ENCODE results near the gene RGPD8.
"Not testable (repeated sequence)": the region's sequence is repeated elsewhere in the genome, so short reads cannot be mapped to it uniquely, and the experiment has no call there.

RGPD8 gene

GRCh38 chr2:112434890-112435715, 1.7 kb upstream of the RGPD8 start:
- DNase-seq = not testable (repeated sequence)

DNA sequence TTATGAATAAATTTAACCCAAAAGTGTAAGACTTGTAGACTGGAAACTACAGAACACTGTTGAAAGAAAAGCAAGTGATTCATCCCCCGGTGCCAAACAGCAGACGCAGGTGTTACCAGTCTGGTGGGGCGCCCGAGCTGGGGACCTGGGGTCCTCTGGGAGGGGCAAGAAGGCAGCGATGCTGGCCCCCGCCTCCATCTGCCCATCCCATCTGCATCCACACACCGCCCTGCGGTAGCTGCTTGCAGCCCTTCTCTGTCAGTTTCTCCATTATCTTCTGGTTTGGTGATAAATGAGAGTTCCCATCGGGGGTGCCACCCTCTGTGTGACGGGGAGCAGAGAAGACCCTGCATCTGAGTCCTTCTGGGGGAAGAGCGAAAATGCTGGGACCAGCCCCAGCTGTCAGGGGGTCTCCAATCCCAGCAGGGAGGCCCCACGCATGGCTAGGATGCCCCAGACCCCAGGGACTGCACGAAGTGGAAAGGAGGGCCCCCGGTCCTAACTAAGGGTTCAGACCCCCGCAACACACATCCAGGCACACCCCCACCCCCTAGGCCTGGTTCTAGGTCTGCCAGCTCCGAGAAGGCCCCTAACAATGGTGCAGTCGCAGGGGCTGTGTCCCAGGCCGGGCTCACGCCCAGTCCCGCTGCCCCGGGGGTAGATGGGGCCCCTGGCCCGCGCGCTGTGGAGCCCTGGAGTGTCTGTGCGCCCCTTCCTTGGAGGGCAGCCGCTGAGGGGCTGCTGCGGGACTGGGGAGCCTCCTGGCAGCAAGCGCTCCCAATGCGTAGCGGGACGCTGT, 686 bp upstream of the RGPD8 start:
- no peak for DNase-seq

GRCh38 chr2:112432735-112433479, 538 bp downstream of the RGPD8 start:
- DNase-seq = peak; percentile 11

- DNase-seq = not testable (repeated sequence)
These were observed 1.1 kb downstream of the RGPD8 start for GRCh38 chr2:112432390-112432734.

DNA sequence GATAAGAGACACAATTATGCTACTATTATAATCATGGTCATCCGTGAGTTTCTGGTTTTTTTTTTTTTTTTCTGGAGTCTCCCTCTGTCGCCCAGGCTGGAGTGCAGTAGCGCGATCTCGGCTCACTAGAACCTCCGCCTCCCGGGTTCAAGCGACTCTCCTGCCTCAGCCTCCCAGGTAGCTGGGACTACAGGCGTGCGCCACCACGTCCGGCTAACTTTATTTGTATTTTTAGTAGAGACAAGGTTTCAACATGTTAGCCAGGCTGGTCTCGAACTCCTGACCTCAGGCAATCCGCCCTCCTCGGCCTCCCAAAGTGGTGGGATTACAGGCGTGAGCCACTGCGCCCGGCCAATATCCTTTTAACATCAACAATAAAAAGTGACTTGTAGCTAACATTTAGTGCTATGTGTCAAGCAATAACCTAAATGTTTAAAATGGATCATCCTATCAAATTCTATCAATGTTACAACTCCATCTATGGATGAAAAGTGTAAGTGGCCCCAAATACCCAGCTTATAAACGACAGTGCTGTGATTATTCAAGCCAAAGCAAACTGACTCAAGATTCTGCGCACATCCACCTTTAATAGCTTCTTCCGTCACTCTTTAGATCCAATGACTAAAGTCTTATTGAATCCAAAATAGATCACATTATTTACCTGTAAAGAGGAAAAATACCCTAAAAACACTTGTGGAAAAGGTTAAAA, 1.7 kb downstream of the RGPD8 start:
- DNase-seq = not testable (repeated sequence)

DNA sequence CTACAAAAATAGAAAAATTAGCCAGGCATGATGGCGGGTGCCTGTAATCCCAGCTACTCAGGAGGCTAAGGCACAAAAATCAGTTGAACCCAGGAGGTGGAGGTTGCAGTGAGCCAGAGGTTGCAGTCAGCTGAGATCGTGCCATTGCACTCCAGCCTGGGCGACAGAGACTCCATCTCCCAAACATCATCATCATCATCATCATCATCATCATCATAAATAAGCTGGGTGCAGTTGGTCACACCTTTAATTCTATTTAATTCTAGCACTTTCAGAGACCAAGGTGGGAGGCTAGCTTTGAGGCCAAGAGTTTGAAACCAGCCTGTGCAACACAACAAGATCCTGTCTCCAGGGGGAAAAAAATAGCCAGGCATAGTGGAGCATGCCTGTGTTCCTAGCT, 8.9 kb downstream of the RGPD8 start:
- not testable (repeated sequence) for DNase-seq

DNA sequence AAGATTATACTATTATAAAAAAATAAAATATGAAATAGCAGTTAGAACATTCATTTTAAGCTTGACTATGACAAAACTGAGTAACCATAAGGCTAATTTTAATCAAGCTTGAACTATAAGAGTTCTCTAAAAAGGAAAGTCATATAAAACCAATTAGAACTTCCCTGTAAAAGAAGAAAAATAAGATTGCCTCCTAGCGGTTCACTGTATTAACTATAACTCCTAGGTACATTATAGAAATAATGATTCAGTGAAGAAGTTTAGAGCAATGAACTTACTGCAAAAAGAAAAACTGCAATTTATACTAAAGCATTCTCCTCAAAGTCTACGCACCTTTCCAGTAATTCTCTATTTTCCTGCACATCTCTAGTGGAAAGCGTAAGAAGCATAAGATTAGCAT, 16.6 kb downstream of the RGPD8 start:
- DNase-seq = not testable (repeated sequence)

GRCh38 chr2:112360055-112360454, 73.4 kb downstream of the RGPD8 start:
- DNase-seq = not testable (repeated sequence)

DNA sequence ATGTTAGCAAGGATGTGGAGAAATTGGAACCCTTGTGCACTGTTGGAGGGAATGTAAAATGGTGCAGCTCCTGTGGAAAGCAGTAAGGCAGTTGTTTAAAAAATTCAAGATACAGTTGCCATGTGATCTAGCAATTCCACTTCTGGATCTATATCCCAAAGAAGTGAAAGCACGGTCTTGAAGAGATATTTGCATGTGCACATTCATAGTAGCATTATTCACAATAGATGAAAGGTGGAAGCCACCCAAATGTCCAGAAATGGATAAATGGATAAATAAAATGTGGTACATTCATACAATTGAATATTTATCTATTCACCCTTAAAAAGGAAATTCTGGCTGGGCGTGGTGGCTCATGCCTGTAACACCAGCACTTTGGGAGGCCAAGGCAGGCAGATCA, 79.1 kb downstream of the RGPD8 start:
- DNase-seq = not testable (repeated sequence)

- not testable (repeated sequence) for DNase-seq
These were observed 80.4 kb downstream of the RGPD8 start for GRCh38 chr2:112352809-112353603.

DNA sequence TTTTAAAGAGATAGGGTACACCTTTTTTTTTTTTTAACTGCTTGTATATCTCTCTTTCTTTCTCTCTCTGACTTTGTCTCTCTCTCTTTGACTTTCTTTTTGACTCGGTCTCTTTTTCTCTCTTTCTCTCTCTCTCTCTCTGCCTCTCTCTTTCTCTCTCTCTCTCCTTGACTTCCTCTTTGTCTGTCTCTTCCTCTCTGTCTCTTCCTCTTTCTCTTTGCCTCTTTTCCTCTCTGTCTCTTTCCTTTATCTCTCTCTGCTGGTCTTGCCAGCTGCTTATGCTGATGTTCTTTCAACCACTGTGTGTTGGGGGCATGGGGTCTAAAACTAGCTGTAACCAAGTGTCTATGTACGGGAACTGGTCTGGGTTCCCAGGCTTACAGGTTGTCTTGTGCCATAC, 81.2 kb downstream of the RGPD8 start:
- DNase-seq = not testable (repeated sequence)

GRCh38 chr2:112345030-112346027, 88.1 kb downstream of the RGPD8 start:
- no peak for DNase-seq

GRCh38 chr2:112343827-112344585, 89.4 kb downstream of the RGPD8 start:
- DNase-seq = no peak

DNA sequence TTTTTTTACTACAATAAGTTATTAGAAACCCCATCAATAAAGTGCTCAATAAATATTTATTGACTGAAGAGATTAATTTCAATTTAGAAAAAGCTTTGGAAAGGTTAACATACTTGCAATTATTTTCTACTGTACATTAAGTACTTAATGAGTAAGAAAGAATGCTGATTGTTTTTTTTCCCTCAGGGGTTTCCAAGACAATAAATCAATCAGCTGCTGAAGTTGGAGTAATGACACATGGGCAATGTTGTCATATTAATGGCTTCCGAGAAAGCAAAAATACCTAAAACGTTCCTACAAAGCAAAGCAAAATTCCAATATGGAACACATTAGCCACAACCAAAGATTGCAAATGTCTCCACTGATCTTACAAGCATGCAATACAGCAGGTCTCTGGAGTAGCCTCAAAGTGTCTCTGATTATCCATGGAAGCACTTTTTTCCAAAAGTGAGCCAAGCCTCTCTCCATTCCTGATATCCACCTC, 91.3 kb downstream of the RGPD8 start:
- no peak for DNase-seq

DNA sequence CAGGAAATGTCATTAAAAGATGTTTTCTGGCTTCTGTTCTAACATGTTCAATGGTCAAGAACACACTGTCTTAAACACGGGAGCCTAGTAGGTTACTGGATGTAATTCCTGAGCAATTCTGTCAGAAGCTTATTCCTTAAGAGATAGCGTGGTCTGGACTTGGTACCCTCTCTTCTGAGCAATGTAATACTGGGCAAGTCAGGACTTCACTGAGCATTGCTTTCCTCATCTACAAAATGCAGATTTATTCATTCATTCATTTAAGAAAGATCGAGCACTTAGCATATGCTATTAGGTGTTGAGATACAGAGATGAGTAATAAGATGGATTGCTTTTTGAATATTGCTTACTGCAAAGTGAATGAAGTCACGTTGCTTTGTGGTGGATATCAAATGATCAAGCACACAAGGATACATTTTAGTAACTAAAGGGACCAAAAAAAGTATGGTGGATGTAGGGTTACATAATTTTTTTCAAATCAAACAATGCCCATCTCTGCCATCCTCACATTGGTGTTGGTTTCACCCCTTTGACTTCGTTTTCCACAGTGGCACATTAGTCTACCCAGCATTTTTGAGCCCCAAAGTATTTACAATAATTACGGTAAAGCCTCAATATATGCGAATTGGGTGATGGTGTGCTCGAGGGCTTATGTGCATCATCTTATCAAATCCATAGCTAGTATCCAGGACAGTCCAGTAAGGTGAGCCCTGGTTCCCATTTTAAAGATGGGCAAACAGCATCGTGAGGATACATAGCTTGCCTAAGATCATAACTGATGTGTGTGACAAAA, 92.8 kb downstream of the RGPD8 start:
- DNase-seq = no peak

DNA sequence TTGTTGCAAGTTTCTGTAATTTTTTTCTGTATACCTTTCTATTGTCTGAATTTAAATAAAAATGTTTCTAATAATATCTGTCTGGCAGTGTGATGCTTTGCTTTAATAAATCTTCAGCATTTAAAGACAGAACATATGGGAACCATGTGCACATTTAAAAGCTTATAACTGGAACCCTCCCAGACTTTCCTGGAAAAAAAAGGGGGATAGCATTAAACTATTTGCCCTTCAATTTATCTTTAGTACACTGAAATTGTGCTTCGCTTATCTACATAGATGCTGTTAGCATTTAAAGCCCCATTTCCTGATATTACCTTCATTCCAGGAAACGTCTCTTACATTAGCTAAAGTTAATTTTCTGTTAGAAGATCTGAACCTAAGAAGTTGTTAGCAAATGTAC, 93.5 kb downstream of the RGPD8 start:
- DNase-seq = no peak

DNA sequence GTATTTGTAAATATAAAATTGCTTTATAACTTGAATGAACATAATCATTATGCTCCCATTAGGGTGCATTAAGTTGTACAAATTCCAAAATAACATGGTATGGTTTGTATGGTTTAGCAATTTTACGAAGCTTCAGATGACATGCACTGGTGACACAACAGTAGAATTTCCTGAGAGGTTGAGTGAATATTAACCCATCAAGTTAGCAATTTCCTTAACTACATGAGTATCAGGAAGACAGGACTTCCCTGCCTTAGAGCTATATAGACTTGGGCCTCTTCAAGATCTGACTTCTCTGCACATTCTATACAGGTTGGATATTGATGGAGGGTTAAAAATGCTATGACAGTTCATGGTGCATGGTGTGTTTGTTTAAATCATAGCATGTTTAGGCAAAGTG, 97.8 kb downstream of the RGPD8 start:
- DNase-seq = no peak

DNA sequence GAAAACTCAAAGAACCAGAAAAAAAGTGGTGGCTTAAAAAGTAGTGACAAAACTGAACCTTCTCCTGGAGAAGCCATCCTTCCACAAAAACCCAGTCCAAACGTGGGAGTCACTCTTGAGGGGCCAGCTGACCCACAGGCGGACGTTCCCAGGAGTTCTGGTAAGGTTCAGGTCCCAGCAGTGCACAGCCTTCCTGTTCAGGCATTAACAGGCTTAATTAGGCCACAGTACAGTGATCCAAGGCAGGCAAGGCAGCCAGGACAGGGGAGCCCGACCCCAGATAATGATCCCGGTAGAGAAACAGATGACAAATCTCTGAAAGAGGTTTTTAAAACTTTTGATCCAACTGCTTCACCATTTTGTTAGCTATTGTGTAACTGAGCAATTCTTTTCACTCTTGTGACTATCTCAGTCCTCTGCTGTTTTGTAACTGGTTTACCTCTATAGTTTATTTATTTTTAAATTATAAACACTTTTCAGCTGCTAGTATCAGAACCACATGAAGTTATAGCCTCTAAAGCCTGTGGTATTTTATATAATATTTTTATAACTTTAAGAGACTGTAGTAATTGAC, 101.2 kb downstream of the RGPD8 start:
- no peak for DNase-seq

Measured in CD4-positive, alpha-beta T cell treated with Interleukin-4 for 4 hours (primary cell).